ENCODE results near the gene NEFH. TPM values are rescaled to one million over a fixed set of nuclear protein-coding genes. Genes with fewer than 3 reads are reported as not detected.

NEFH gene
- total RNA-seq, 1 experiment from 2014 or later, result not detected

DNA sequence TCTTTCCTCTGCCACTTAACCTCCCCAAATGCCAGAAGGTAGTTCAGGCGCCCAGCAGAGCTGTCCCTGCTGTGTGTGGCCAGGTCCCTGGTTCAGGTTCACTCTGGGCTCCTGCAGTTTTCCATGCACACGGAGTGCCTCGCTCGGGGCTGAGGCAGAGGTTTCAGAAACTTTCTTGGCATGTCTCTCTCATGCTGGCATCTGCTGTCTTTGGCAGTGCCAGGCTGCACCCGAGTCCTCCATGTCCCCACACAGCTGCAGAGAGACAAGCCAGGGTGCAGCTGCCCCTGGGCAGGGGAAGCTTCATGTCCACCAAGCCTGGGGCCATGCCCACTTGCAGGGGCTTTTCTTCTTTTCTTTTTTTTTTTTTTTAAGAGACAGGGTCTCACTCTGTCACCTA lies 7.0 kb upstream of the NEFH start:
- no peak overlapping the region for H2AFZ ChIP-seq (ENCODE audit: low read depth, low read length, poor library complexity, severe bottlenecking)
- DNase-seq (ENCODE audit: low read depth, low spot score) (no peak), ATAC-seq (no peak)
- H3K27ac ChIP-seq (ENCODE audit: low read depth, low read length), result no peak overlapping the region
- H3K4me2 ChIP-seq (ENCODE audit: low read length), result no peak overlapping the region
- H3K79me2 ChIP-seq (ENCODE audit: insufficient read depth, low read length), result no peaks in the 10 kb centered on the region
- H4K20me1 ChIP-seq (ENCODE audit: insufficient read depth), result no peaks in the 10 kb centered on the region
- CTCF ChIA-PET, result interaction anchor here (1.0 kb wide), 1 partner anchor 9 kb away, joined by 3 read pairs; no protein-coding TSS in a partner anchor
- intact Hi-C loops (cut with micrococcal nuclease), result no loop called here
- TF ChIP-seq EGR1 (IDR thresholded peaks at IDR 0.05; ENCODE audit: low read depth), result no peak
- no peak for TF ChIP-seq FOSL1 (IDR thresholded peaks at IDR 0.05; ENCODE audit: low read depth)
- no peak for TF ChIP-seq ELF1 (IDR thresholded peaks at IDR 0.05; ENCODE audit: borderline replicate concordance, low read depth)
- TF ChIP-seq TCF7L2 (IDR thresholded peaks at IDR 0.05; ENCODE audit: borderline replicate concordance, extremely low read depth, insufficient read depth, insufficient read length), result no peak
- TF ChIP-seq POLR2A (IDR thresholded peaks at IDR 0.05; ENCODE audit: borderline replicate concordance, extremely low read depth, insufficient read depth, insufficient read length), result no peak
- TF ChIP-seq CBX3 (IDR thresholded peaks at IDR 0.05; ENCODE audit: low read depth), result no peak
- TF ChIP-seq, protein P1, sequence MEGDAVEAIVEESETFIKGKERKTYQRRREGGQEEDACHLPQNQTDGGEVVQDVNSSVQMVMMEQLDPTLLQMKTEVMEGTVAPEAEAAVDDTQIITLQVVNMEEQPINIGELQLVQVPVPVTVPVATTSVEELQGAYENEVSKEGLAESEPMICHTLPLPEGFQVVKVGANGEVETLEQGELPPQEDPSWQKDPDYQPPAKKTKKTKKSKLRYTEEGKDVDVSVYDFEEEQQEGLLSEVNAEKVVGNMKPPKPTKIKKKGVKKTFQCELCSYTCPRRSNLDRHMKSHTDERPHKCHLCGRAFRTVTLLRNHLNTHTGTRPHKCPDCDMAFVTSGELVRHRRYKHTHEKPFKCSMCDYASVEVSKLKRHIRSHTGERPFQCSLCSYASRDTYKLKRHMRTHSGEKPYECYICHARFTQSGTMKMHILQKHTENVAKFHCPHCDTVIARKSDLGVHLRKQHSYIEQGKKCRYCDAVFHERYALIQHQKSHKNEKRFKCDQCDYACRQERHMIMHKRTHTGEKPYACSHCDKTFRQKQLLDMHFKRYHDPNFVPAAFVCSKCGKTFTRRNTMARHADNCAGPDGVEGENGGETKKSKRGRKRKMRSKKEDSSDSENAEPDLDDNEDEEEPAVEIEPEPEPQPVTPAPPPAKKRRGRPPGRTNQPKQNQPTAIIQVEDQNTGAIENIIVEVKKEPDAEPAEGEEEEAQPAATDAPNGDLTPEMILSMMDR (IDR thresholded peaks at IDR 0.05 in 2 of 3, conservative IDR thresholded peaks at IDR 0.05 in 1 of 3; ENCODE audit: borderline replicate concordance in 1 of 3, insufficient read depth in 1 of 3, low read depth in 2 of 3, low read length in 2 of 3), result no peak
- no peak for TF ChIP-seq RAD21 (IDR thresholded peaks at IDR 0.05; ENCODE audit: low read depth)
- TF ChIP-seq EZH2 (IDR thresholded peaks at IDR 0.05), result no peak
- no peak for TF ChIP-seq SRF (IDR thresholded peaks at IDR 0.05; ENCODE audit: low read depth)
- TF ChIP-seq ZNF274 (IDR thresholded peaks at IDR 0.05; ENCODE audit: low read depth, low read length), result no peak
- TF ChIP-seq, protein P2, sequence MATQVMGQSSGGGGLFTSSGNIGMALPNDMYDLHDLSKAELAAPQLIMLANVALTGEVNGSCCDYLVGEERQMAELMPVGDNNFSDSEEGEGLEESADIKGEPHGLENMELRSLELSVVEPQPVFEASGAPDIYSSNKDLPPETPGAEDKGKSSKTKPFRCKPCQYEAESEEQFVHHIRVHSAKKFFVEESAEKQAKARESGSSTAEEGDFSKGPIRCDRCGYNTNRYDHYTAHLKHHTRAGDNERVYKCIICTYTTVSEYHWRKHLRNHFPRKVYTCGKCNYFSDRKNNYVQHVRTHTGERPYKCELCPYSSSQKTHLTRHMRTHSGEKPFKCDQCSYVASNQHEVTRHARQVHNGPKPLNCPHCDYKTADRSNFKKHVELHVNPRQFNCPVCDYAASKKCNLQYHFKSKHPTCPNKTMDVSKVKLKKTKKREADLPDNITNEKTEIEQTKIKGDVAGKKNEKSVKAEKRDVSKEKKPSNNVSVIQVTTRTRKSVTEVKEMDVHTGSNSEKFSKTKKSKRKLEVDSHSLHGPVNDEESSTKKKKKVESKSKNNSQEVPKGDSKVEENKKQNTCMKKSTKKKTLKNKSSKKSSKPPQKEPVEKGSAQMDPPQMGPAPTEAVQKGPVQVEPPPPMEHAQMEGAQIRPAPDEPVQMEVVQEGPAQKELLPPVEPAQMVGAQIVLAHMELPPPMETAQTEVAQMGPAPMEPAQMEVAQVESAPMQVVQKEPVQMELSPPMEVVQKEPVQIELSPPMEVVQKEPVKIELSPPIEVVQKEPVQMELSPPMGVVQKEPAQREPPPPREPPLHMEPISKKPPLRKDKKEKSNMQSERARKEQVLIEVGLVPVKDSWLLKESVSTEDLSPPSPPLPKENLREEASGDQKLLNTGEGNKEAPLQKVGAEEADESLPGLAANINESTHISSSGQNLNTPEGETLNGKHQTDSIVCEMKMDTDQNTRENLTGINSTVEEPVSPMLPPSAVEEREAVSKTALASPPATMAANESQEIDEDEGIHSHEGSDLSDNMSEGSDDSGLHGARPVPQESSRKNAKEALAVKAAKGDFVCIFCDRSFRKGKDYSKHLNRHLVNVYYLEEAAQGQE (IDR thresholded peaks at IDR 0.05; ENCODE audit: low read depth), result no peak
- TF ChIP-seq JUND (IDR thresholded peaks at IDR 0.05), result no peak
- no peak for TF ChIP-seq SIN3A (IDR thresholded peaks at IDR 0.05; ENCODE audit: low read depth)
- RAD21 ChIA-PET (ENCODE audit: low non-redundant PET in 1 of 2, low total read pairs in 2 of 2, uncharacterized antibody in 2 of 2, unreplicated experiment in 2 of 2), result no interaction called here
- no peak overlapping the region for H3K4me3 ChIP-seq (replicated peaks in 1 of 2; ENCODE audit: low read depth in 1 of 2, low read length in 2 of 2)
- BruUV-seq (replicated peaks), result no TSS peak
- H3K27me3 ChIP-seq (ENCODE audit: insufficient read depth, low read length), result no peaks in the 10 kb centered on the region; the same call in 1 of the 2 replicates
- H3K9ac ChIP-seq (ENCODE audit: low read length), result no peak overlapping the region
- no peaks in the 10 kb centered on the region for H3K9me3 ChIP-seq (ENCODE audit: control insufficient read depth in 1 of 2, insufficient read depth in 1 of 2, low read depth in 1 of 2, low read length in 2 of 2)
- no peaks in the 10 kb centered on the region for H3K9me2 ChIP-seq (ENCODE audit: insufficient read depth)
- POLR2A ChIA-PET, result no interaction called here
- no peaks in the 10 kb centered on the region for H3K36me3 ChIP-seq (ENCODE audit: control insufficient read depth in 1 of 2, insufficient read depth in 2 of 2, low read length in 2 of 2)
- peaks cover 12 to 30% of the 10 kb centered on the region in 2 experiments for H3K4me1 ChIP-seq (ENCODE audit: control insufficient read depth in 1 of 2, insufficient read depth in 2 of 2, low read length in 2 of 2)
